Measurements from ENCODE around the gene TBXAS1.

TBXAS1 gene

DNA sequence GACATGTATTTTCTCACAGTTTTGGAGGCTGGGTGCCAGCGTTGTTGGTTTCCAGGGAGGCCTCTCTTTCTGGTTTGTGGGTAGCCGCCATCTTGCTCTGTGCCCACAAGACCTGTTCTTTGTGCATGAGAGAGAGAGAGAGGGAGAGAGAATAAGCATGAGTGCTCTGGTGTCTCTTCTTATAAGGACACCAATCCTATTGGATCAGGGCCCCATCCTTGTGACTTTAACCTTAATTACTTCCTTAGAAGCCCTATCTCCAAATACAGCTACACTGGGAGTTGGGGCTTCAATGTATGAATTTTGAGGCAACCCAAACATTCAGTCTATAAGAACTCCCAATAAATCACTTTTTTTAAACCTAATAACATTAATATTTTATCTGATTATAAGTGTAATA lies 119.1 kb downstream of the TBXAS1 start:
- no peak for DNase-seq (ENCODE audit: low read depth)

DNA sequence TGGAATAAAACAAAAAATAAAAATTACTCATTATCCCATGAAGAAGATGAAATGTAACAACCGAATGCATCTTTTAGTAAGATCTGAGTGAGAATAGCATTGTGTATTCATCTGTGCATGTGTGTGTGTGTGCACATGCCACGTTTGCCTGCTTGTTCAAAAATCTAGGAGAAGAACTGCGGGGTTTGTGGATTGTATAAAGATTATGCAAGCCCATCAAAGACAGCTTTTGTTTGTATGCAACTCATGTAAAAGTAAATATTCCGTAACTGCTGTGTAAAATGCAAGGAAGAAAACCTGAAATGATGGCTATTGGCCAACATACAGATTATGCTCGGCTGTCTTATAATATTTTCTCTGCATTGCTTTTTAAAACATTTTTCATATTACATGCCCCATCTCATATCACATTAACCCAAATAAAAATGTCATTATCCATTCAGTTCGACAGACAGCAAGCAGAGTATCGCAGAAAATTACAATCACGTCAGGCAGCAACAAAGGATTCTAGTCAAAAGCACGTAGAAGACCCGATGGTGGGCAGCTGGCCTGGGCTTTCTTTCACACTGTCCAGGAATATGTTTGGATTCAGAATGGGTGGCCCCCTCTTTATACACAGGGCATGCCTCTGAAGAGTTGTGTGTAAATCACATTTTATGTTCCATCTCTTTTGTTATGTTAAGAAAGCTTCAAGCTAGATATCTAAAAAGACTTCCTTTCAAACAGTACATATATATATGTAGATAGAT lies 119.7 kb downstream of the TBXAS1 start:
- DNase-seq (ENCODE audit: low read depth), result no peak

DNA sequence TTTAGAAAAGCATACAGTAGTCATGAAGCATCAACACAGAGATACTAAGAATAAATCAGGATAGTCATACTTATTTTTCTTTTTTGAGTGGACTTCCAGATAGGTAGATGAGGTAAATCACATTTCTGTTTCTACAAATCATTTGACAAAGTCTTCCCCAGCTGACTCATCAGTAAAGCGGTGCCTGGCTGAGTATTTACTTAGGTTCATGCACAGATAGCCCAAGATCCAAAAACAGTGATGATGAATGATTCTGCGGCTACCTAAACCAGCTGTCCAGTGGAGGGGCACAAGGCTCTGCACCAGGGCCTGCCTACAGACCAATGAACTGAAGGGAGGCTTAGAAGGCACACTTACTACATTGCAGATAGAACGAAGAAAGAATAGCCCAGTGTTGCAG lies 120.6 kb downstream of the TBXAS1 start:
- no peak for DNase-seq (ENCODE audit: low read depth)

DNA sequence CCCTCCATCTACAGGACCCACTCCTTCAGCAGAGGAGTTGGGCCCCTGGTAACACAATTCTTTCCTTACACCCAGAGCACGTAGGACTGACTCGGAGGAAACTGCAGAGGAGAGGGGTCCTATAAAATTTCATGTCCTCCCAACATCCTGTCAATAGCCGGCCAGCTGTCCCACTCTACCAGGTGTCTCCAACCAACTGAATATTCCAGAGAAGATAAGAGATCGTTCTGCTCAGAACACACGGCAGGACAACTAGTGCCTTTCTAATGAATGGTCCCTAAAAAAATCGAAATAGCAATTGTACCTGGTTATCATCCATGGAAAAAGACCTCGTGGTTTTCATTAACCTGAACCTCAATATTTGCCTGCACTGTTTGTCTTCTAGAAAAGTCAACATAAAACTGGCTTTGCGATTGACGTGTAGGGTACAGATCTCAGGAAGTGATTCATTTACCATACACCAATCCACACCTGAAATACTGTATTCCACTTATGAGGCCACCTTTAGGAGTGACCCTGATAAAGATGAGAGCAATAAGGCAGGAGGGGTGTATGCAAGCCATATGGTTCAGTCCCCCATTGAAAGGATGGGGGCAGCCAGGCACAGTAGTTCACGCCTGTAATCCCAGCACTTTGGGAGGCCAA lies 121.9 kb downstream of the TBXAS1 start:
- no peak for DNase-seq (ENCODE audit: low read depth)

DNA sequence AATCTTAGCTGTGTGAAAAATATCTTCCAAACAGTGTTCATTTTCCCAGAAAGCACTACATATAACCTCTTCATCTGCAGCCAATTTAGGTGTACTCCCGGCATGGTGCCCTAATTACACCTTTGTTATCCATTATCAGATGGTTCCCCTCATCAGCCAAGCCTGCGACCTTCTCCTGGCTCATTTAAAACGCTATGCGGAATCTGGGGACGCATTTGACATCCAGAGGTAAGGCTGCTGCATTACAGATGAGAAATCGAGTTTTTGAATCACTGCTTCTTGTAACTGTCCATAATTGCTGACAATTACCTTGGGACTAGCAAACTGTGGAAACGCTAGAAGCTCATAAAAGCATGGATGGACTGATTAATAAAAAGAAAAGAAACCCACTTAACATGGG lies 124.2 kb downstream of the TBXAS1 start:
- DNase-seq (ENCODE audit: low read depth), result no peak

DNA sequence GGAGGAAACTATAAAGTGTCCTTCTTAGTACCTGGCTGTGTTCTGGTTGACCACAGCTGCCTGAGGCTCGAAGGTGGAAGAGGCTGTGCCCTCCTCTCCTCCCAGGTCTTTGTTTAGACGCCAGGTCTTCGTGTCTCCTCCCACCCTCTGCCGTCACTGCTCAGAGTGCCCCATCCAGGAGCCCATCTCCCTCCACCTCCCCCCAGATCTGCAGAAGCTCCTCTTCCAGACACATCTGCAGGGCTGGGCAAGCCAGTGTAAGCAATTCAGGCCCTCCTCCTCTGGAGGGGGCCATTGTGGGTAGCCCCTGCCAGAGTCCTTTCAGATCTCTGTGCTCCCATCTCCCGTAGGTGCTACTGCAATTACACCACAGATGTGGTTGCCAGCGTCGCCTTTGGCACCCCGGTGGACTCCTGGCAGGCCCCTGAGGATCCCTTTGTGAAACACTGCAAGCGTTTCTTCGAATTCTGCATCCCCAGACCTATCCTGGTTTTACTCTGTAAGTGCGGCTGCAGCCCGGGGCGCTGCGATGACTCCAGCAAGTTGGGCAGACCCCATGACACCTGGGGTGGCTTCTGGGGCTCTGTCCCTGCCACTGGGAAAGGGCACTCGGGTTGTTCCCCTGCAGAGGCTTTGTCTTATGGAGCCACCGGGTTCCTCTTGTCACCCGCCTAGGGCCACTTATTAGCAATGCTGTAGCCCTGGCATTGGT lies 126.2 kb downstream of the TBXAS1 start:
- no peak for DNase-seq (ENCODE audit: low read depth)

DNA sequence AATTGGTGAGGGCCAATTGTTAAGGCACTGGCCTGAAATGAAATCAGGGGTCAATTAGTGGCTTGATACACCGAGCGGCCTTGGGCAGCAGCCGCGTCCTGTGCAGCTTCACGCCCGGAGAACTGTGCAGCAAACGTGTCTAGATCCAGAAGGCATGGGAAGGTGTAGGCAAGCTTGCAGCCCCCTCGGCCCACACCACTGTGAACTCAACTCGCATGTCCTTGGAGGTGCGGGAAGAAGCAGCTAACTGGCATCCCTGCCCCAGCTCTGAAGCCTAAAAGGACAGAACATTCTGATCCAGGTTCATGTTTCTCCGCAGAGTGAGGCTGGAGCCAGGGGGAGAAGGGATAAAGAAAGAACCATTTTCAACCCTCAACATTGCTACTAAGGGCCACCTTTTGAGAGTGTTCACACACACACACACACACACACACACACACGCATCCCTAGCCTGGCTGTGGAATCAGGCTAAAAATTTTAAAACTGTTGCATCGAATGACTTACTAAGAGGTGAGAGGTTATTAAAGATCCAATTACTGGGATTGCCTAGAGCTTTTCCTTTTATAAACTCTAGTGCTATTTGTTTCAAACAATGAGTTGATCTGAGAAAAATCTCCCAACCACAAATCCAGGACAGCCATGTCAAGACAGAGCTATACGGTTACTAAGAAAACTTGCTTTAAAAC lies 129.7 kb downstream of the TBXAS1 start:
- no peak for DNase-seq (ENCODE audit: low read depth)

DNA sequence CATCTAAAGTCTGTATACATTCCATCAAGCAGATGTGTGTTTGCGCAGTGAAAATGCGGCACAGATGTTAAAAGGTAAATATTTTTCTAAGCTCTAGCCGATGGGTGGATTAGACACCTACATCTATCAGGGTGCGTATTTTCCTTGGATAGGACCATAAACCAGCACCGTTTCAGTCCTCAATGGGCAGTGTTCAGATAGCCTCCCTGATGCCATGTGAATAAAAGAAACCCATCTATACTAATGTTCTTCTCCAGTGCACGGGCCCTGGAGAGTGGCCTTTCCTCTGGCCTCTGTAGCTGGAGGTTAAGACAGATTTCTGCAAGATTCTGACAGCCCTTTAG lies 130.2 kb downstream of the TBXAS1 start:
- no peak for DNase-seq (ENCODE audit: low read depth)

DNA sequence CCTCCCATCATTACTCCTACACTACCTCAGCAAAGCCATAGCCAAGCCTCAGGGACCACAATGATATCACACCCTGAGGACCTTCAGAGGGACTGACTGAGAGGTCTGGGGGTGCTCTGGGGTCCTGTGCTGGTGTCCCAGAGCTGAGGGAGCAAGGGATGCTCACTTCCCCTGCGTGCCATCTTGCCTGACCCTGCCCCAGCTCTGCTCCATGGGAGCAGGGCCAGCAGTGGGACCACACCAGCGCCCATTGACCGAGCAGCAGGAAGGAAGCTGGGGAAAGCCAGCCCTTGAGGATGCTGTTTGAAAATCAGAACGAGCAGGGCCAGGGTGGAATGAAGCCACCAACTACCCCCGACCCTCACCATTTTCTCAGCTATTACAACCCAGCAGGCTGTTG lies 130.7 kb downstream of the TBXAS1 start:
- DNase-seq (ENCODE audit: low read depth), result no peak

DNA sequence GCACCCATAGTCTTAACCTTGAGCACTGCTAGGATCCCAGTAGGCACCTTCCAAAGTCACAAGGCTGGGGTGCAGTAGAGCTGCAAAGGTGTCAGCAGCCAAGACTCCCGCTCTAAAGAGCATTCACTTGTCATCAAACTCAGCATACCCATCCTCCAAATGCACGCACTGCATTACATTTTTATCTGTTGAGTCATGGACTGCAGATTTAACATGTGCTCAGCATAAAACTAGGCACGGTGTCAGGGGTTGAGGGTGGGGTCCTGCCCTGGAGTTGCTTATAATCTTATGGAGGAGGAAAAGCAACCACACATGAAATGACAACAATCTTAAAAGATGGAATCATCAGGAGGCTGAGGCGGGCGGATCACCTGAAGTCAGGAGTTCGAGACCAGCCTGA lies 131.1 kb downstream of the TBXAS1 start:
- DNase-seq (ENCODE audit: low read depth), result no peak

DNA sequence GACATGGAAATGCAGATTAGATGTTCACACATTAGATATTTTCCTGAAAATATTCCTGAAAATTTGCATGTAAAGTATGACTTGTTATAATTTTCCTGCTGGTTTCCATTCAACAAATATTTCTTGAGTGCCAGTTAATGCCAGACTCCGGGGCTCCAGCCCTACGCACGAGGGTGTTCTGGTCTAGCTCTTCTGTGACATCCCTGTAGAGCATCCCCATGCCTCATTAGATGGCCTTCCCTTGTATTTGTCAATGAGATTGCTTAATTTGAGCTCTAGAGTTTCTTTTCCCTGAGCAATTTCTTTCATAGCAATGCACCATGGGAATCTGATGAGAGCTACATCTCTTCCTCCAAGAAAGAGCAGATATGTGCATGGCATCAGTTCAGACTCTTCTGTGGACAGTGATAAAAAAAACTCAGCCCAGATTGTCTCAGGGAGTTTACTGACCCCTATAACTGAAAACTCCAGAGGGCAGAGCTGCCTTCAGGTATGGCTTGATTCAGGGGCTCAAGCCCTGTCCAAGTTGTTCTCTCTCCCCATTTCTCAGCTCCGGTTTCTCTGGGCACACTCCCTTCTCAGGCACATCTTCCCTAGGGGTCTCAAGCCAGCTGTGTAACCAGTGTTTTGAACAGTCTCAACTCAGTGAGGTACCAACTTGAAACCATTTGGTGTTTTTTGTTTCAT lies 137.0 kb downstream of the TBXAS1 start:
- no peak for DNase-seq (ENCODE audit: low read depth)

DNA sequence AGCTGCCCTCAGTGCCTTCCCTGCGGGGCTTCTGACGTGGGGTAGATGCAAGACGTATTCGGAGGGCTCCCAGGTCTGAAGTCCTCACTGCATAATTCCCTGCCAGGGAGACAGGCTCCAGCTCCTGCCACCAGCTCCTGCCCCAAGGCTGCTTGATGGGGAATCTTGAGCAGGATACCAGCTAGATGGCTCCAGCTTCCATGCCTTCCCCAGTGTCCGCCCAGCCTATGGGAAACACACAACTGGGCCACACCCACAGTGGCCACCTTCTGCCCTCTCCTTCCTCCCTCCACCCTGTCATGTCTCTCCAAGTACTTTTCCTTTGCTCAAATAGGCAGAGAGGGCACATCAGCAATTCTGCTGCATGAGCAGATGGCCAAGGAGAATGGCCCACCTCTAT lies 137.9 kb downstream of the TBXAS1 start:
- DNase-seq (ENCODE audit: low read depth), result no peak

DNA sequence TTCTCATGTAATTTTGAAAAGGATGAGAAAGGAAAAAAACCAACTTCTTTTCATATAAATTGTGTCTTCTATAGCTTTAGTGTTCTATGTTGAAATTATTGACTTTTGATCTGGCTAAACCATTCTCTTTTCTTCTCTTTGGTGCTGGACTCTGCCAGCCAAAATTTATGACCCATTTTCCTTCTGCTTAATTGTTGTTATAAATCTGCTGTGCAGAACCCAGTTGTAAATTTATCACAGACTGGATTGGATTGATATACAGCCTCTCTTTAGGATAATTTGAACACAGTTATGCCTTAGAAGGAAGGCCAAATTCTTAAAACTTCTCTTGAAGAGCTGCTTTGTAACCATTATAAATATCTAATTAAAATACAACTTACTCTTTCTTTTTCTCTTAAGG lies 139.9 kb downstream of the TBXAS1 start:
- DNase-seq (ENCODE audit: low read depth), result no peak

DNA sequence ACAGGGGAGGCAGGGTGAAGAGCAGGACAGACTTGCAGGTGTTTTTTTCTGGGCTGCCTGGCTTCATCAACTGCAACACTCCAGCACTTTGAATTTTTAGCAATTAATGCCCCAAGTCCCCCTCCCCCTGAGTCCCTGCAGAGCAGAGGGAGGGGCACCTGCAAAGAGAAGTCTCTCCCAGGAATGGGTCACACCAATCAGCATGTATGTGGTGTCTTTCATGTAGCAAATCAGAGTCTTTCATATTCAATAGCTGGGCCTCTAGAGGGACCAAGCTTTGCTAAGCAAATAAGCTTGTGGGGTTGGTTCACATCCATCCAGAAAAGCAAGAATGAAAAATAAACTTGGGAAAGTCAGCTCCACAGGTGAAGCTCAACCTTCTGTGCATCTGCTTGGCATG lies 143.0 kb downstream of the TBXAS1 start:
- DNase-seq (ENCODE audit: low read depth), result no peak

DNA sequence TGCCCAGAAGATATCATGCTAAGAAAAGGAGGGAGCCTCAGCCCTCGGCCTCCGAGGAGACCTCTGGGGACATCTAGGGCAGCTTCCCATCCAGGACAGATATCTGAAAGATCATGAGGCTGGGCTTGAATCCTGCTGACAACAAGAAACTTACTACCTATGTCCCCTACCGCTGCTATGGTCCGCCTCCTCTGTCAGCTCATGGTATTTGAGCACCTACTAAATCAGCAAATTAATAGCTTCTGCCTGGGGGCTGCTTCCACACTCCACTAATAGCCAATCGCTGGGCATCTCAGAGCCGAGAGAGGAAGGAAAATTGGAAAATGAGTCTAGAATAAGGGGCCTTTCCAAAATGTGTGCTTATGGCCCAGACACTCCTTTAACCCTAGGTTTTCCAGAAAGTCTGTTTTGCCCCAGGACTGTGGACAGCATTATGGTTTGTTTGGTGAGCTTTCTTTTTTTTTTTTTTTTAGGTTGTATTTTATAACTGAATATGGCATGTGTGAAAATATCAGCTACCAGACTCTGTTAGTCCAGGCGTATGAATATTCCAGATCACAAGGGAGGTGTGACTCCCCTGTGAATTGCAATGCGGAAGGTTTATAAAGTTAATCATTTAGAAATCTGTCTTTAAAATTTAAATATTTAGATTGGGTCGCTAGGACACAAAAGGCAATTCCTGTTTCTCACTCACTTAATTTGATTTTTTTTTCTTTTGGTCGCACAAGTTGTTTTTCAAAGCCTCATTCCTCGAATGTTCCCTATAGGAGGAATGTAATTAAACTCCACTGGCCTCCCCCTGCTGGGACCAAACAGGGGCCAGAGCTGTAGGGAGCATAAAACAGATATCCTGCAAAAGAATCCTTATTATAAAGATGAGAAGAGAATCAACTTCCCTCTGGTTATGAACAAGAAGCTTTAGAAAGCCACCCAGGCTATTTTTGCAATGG lies 144.3 kb downstream of the TBXAS1 start:
- DNase-seq (ENCODE audit: low read depth), result no peak

DNA sequence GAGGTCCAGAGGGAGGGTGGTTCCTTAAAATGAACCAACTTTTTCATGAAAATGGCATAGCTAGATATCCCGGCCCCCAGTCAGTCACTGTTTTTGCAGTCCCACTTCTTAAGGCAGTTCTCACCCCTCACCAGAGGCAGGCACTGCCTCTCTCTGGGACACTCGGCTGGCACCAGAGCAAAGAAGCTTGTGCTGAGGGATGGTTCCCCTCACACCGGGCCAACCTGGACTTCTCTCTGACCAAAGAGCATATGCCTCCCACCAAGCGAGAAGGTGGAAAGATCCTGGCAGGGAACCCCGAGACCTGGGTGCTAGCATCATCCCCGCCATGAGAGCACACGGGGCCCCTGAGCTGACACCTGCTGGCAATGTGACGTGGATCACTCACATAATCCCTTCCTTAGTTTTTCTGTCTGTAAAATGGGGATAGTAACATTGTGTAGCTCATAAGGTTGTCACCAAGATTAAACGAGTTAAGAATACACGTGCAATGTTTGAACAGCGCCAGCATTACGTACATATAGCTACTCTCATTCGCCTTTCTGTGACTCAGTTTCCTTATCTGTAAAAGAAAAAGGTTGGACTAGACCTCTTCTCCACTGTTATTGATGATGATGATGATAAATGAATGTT lies 145.2 kb downstream of the TBXAS1 start:
- no peak for DNase-seq (ENCODE audit: low read depth)

DNA sequence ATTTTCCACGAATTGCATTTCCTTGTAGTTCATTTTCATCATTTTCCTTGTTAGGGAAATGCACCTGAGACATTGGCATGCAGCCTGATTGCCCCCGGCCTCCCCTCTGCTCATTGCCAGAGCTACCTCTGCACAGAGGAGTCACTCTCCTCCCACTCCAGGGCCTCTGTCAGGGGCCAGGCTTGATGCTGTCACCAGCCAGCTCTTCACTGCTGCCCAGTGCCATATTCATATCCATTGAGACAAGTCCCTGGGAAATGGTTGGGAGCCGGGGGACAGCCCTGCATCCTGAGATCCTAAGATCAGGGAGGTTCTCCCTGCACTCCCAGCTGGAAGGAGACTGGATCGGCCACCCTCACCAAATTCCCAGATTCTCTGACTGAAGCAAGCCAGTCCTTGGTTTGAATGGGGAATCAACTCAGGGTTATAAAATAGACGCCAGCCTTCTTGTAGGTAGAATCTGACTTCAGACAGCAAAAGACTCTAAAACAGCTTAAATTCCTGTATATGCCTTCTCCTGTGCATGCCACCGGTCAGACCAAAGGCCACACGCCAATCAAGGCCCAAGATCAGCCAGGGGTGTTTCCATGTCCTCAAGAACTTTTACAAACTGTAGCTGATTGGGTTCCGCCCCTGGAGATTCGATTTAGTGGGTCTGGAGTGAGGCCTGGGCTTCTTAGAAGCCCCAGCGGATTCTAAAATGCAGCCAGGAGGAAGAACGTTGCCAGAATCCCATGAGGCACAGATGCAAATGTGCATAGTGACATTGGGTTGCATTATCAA lies 147.2 kb downstream of the TBXAS1 start:
- DNase-seq (ENCODE audit: low read depth), result no peak

DNA sequence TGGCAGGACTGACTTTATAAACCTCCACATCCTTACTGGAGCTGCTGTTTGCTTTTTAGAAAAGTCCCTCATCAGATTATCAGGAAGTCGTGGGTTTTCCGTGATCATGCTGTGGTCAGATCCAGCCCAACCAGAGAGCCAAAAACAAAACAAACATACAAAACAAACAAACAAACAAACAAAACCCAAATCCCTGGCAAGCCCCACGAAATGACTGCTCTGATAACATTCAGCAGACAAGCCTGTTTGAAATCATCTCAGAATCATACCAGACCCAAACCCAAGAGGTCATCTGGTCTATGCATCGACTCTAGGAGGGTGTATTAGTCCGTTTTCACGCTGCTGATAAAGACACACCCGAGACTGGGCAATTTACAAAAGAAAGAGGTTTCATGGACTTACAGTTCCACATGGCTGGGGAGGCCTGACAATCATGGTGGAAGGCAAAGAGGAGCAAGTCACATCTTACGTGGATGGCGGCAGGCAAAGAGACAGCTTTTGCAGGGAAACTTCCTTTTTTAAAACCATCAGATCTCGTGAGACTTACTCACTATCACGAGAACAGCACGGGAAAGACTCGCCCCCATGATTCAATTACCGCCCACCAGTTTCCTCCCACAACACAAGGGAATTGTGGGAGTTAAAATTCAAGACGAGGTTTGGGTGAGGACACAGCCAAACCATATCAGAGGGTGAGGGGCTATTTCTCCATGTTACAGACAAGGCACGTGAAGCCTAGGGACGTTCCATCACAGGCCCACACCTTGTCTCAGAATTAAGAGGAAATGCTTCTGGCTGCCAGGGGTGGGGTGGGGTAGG lies 148.0 kb downstream of the TBXAS1 start:
- DNase-seq (ENCODE audit: low read depth), result no peak

DNA sequence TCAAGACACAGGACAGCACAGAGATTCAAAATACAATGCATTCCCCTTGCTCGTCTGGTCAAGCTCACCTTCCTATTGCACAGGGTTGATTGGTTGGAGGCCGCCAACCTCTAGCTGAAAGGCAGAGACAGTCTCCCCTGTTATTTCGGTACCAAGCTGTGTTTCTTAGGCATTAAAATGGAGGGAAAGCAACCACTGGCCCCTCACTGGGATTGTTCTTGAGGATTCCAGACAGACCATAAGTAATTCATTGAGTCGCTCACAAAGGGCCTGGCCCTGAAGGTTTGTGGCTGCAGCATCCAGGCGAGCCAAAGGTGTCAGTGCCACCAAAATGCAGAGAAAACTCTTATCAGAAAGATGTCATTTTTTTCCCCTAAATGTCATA lies 152.4 kb downstream of the TBXAS1 start:
- DNase-seq (ENCODE audit: low read depth), result no peak

Measured in stimulated activated CD8-positive, alpha-beta memory T cell treated with anti-CD3 and anti-CD28 coated beads, Interleukin-15, amount 100 ng/mL, for 1 hour (primary cell).